Astrocyte of the cerebellum (primary cell): Measurements from ENCODE around the gene BACH2.

Source experiments
- DNase-seq: peaks from one replicate; pipeline ENCODE4 v3.0.0-alpha.2; 2011; ENCODE audit warnings: low read depth
- H3K4me3 ChIP-seq: 2 replicates; pipeline ENCODE4 v1.5.1; 2011; ENCODE audit warnings: mild to moderate bottlenecking, low read depth, low read length, moderate library complexity
- in situ Hi-C: cut with HindIII; loops from 2 replicates; pipeline ENCODE4 v1.10.0; 2017; ENCODE audit warnings: low sequenced_read_pairs
- TF ChIP-seq, protein P1 (sequence below): IDR thresholded peaks from 2 replicates; pipeline ENCODE4 v1.5.1; 2012; ENCODE audit warnings: low read length, low read depth, moderate library complexity, mild to moderate bottlenecking; ENCODE audit errors: missing control alignments

BACH2 gene

GRCh38 chr6:89888871-89889270 lies 407.8 kb downstream of the BACH2 start:
- TF ChIP-seq, protein P1, sequence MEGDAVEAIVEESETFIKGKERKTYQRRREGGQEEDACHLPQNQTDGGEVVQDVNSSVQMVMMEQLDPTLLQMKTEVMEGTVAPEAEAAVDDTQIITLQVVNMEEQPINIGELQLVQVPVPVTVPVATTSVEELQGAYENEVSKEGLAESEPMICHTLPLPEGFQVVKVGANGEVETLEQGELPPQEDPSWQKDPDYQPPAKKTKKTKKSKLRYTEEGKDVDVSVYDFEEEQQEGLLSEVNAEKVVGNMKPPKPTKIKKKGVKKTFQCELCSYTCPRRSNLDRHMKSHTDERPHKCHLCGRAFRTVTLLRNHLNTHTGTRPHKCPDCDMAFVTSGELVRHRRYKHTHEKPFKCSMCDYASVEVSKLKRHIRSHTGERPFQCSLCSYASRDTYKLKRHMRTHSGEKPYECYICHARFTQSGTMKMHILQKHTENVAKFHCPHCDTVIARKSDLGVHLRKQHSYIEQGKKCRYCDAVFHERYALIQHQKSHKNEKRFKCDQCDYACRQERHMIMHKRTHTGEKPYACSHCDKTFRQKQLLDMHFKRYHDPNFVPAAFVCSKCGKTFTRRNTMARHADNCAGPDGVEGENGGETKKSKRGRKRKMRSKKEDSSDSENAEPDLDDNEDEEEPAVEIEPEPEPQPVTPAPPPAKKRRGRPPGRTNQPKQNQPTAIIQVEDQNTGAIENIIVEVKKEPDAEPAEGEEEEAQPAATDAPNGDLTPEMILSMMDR: no peak
- in situ Hi-C loops: no loop called here
- no peak overlapping the region for H3K4me3 ChIP-seq
- DNase-seq: no peak

DNA sequence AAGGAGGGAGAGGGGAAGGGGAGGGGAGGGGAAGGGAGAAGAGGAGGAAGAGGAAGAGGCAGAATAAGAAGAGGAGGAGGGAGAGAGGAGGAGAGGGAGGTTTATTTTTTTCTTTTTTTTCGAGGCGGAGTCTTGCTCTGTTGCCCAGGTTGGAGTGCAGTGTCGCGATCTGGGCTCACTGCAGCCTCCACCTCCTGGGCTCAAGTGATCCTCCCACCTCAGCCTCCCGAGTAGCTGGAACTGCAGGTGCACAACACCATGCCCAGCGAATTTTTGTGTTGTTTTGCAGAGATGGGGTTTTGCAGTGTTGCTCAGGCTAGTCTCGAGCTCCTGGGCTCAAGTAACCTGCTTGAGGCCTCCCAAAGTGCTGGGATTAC lies 408.5 kb downstream of the BACH2 start:
- TF ChIP-seq, protein P1: no peak

GRCh38 chr6:89887452-89888137 lies 409.0 kb downstream of the BACH2 start:
- DNase-seq: no peak
- TF ChIP-seq, protein P1: no peak
- H3K4me3 ChIP-seq: no peak overlapping the region
- in situ Hi-C loops: no loop called here

More for the DNA sequence above, 408.5 kb downstream of the BACH2 start:
- in situ Hi-C loops: no loop called here
- DNase-seq: no peak
- H3K4me3 ChIP-seq: no peak overlapping the region

DNA sequence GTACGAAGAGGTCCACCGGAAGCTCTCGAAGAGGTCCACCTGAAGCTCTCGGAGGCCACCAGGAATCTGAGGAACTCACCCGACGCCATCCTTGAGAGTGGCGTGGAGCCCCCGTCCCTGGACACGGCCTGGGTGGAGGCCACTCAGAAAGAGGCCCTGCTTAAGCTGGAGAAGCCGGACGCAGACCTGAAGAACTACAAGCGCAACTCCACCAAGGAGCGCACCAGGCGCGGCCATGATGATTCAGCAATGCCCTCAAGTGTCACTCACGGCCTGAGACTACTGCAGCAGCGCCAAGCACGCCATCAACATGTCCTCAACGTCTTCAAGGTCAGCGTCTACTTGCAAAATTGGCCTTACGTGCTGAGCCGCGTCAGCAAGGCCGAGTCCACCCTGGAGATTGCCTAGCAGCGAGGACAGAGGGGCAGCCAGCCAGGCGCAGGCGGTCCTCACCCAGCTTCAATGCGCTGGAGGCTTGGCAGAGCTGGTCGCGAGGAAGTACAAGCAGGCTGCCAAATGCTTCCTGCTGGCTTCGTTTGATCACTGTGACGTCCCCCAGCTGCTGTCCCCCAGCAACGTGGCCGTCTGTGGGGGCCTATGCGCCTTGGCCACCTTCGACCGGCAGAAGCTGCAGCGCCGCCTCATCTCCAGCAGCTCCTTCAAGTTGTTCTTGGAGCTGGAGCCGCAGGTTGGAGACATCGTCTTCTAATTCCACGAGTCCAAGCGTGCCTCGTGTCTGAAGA lies 410.1 kb downstream of the BACH2 start:
- H3K4me3 ChIP-seq: no peak overlapping the region
- DNase-seq: no peak
- TF ChIP-seq, protein P1: no peak
- in situ Hi-C loops: no loop called here
